ENCODE measurements around the gene ZNF408. TPM values are rescaled to one million over a fixed set of nuclear protein-coding genes. Genes with fewer than 3 reads are reported as not detected.

ZNF408 gene
- total and polyA plus RNA-seq, 7 donors, result 5.0 to 15.0 (median 9.9) TPM

DNA sequence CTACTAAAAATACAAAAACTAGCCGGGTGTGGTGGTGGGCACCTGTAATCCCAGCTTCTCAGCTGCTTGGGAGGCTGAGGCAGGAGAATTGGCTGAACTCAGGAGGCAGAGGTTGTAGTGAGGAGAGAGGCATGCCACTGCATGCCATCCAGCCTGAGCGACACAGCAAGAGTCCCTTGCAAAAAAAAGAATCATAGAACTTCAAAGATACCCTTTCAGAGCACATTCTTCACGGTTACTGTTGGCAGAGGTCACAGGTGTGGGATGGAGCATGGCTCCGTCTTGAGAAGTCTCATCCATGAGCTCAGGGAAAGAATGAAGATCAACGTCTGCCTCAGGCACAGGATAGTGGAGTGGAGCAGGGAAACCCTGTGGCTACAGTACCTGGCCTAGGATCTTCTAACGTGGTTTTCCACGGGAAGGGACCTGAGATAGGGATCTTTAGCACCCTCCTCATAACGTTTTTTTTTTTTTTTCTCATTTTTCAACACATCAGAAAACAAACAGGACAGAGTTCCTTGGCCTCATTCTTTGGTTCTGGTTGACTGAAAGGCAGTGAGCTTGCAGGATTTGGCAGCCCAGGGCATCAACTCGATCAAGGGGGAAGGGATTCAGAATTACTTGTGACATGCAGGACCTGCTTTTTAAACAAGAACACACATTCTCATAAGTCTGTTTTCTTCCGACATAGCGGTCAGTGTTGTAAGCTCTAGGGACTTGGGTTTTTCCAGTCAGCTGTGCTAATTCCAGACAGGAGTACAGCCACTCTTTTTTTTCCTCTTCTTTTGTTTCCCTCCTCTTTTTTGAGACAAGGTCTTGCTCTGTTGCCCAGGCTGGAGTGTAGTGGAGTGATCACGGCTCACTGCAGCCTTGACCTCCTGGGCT lies 41.0 kb downstream of the ZNF408 start:
- ATAC-seq (peak in 1 of 4 donors; percentile 37), DNase-seq (no peak)
- intact Hi-C loops (cut with DNase I), result no loop called here
- Histone ChIP-seq H3K27me3 (ENCODE audit: insufficient read depth in 3 of 3, low read length in 2 of 3) (no peaks in the 10 kb centered on the region), H3K36me3 (ENCODE audit: insufficient read depth in 1 of 2, low read depth in 1 of 2) (peaks cover 14 to 61% of the 10 kb centered on the region in 2 donors), H3K27ac (no peak overlapping the region), H3K4me1 (no peaks in the 10 kb centered on the region), H3K4me3 (no peak overlapping the region), H3K9me3 (no peaks in the 10 kb centered on the region)
- TF ChIP-seq, protein P1, sequence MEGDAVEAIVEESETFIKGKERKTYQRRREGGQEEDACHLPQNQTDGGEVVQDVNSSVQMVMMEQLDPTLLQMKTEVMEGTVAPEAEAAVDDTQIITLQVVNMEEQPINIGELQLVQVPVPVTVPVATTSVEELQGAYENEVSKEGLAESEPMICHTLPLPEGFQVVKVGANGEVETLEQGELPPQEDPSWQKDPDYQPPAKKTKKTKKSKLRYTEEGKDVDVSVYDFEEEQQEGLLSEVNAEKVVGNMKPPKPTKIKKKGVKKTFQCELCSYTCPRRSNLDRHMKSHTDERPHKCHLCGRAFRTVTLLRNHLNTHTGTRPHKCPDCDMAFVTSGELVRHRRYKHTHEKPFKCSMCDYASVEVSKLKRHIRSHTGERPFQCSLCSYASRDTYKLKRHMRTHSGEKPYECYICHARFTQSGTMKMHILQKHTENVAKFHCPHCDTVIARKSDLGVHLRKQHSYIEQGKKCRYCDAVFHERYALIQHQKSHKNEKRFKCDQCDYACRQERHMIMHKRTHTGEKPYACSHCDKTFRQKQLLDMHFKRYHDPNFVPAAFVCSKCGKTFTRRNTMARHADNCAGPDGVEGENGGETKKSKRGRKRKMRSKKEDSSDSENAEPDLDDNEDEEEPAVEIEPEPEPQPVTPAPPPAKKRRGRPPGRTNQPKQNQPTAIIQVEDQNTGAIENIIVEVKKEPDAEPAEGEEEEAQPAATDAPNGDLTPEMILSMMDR (IDR thresholded peaks at IDR 0.05), result no peak
- 64 to 76% (median 64%) methylated on average over 12 of the region's 12 CpGs for WGBS, 3 donors

DNA sequence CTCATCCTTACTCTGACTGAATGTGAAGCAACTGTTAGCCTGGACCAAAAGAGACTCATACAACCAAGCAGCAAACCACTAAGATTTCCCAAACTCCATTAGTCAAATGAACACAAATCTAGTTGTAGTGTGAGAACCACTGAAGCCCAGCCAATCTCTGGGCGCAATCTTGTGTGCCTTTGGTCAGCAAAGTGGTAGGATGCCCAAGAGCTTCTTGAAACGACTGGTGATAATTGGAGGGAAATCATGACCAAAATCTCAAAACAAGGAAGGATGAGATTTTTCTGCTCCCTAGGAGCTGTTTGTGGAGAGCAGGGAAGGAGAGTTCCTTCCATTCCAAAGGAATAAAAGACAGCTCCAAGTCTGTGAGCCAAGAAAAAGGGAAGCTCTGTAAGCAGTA lies 42.2 kb downstream of the ZNF408 start:
- Histone ChIP-seq H3K27ac (no peak overlapping the region), H3K27me3 (ENCODE audit: insufficient read depth in 3 of 3, low read length in 2 of 3) (no peaks in the 10 kb centered on the region), H3K36me3 (ENCODE audit: insufficient read depth in 1 of 2, low read depth in 1 of 2) (peaks cover 14 to 73% of the 10 kb centered on the region in 2 donors), H3K4me3 (no peak overlapping the region), H3K4me1 (no peaks in the 10 kb centered on the region), H3K9me3 (no peaks in the 10 kb centered on the region)
- WGBS, 3 donors, result 82 to 91% (median 85%) methylated on average over 2 of the region's 2 CpGs
- intact Hi-C loops (cut with DNase I), result no loop called here
- ATAC-seq (no peak), DNase-seq (no peak)
- TF ChIP-seq, protein P1 (IDR thresholded peaks at IDR 0.05), result no peak

DNA sequence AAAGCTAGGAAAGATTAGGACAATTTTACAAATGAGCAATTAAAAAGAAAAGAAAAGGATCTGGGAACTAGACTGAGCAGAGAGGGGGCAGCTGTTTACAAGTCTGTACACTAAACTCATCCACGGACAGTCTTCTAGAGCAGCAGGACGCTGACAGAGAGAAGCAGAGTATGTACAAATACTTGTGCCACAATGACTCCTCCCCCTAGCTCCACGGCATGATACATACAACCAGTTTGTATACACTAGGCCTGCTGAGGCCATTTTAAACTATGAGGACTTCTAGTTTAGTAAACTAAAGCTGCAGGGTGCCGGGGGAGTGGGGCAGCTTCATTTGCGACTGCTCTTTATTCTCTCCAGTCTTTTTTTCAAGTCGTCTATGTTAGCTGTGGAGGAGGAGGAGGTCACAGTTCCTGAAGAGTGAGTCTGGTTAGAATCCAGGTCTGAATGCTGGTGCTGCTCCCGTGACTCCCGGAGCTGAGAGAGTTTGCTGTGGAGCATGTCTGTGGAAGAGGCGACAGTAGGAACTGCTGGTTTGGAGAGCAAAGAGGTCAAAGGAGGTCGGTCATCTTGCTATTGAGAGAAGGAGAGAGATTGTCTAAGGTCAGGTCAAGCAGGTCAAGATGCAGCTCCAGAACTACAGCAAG lies 43.0 kb downstream of the ZNF408 start:
- 83 to 86% (median 85%) methylated on average over 10 of the region's 10 CpGs for whole genome bisulfite sequencing, 3 donors
- H3K27me3 ChIP-seq (ENCODE audit: insufficient read depth in 3 of 3, low read length in 2 of 3), result no peaks in the 10 kb centered on the region
- H3K36me3 ChIP-seq (ENCODE audit: insufficient read depth in 1 of 2, low read depth in 1 of 2), result peaks cover 14 to 81% of the 10 kb centered on the region in 2 donors
- no peak overlapping the region for H3K27ac ChIP-seq
- no peak for DNase-seq
- TF ChIP-seq, protein P1 (IDR thresholded peaks at IDR 0.05), result no peak
- H3K9me3 ChIP-seq, result no peaks in the 10 kb centered on the region
- no peak overlapping the region for H3K4me3 ChIP-seq
- no peaks in the 10 kb centered on the region for H3K4me1 ChIP-seq
- intact Hi-C loops (cut with DNase I), result no loop called here
- ATAC-seq, result no peak

DNA sequence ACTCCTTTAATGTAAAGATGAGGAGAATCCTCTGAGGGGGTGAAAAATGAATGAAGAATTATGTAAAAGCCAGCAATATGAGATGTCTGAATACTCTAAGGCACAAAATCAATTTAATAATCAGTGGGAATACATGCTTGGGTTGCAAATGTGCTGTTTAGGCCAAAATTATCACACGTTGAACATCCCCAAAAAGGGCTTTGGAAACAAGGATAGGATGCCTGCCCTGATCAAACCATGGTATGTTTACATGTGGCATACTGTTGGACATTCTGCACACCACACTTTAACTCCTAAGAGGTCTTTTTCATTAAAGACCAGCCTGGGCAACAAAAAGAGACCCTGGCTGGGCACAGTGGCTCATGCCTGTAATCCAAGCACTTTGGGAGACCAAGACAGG lies 44.5 kb downstream of the ZNF408 start:
- intact Hi-C loops (cut with DNase I), result no loop called here
- WGBS, 3 donors, result 61 to 72% (median 68%) methylated on average over 1 of the region's 1 CpG
- Histone ChIP-seq H3K27ac (no peak overlapping the region), H3K9me3 (no peaks in the 10 kb centered on the region), H3K27me3 (ENCODE audit: insufficient read depth in 3 of 3, low read length in 2 of 3) (no peaks in the 10 kb centered on the region), H3K4me3 (no peak overlapping the region), H3K36me3 (ENCODE audit: insufficient read depth in 1 of 2, low read depth in 1 of 2) (peaks cover 12 to 96% of the 10 kb centered on the region in 2 donors), H3K4me1 (no peaks in the 10 kb centered on the region)
- no peak for ATAC-seq
- DNase-seq, result no peak
- TF ChIP-seq, protein P1 (IDR thresholded peaks at IDR 0.05), result no peak

Data from psoas muscle (tissue), 8 donors.